ENCODE results near the gene SEC14L5.
"Not testable (repeated sequence)": the region's sequence is repeated elsewhere in the genome, so short reads cannot be mapped to it uniquely, and the experiment has no call there.

SEC14L5 gene

DNA sequence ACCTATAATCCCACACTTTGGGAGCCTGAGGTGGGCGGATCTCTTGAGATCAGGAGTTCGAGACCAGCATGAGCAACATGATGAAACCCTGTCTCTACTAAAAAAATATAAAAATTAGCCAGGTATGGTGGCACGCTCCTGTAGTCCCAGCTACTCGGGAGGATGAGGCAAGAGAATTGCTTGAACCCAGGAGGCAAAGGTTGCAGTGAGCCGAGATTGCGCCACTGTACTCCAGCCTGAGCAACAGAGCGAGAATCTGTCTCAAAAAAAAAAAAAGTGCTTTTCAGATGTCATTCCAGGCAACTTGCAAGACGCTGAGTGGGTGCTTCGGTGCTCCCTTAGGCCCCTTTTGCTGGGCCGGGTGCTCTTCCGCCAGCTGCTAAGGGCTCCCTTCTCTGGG lies 86.5 kb downstream of the SEC14L5 start:
- not testable (repeated sequence) for DNase-seq

DNA sequence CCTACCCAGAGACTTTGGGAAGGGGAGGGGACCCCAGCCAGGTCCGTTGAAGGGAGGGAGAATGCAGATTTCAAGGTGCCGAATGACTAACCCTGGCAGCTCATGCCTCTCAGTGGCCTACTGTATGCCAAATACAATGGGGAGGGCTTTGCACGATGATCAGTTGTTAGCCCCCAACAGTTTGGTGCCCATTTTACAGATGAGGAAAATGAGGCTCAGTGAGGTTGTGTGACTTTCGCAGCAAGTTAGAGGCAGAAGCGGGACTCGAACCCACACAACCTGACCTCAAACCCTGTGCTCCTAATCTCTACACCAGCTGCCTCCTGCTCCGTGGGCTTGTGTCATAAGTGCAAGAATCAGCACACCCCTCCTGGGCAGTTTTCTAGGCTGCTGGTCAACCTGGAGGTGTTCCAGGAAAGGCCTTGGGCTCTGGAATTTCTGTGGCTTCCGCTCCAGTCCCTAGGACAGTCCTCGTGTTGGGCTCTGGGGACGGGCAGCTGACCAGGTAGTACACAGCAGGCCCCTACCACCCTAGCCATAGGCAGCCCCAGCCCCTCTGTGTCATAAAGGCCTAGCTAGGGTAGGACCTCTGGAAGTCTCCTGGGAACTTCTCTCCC lies 87.5 kb downstream of the SEC14L5 start:
- no peak for DNase-seq

- no peak for DNase-seq
Observed at GRCh38 chr16:5046914-5047313, 88.8 kb downstream of the SEC14L5 start.

- no peak for DNase-seq
Observed at GRCh38 chr16:5054876-5055865, 97.0 kb downstream of the SEC14L5 start.

- DNase-seq = no peak
Observed at GRCh38 chr16:5056352-5056751, 98.2 kb downstream of the SEC14L5 start.

DNA sequence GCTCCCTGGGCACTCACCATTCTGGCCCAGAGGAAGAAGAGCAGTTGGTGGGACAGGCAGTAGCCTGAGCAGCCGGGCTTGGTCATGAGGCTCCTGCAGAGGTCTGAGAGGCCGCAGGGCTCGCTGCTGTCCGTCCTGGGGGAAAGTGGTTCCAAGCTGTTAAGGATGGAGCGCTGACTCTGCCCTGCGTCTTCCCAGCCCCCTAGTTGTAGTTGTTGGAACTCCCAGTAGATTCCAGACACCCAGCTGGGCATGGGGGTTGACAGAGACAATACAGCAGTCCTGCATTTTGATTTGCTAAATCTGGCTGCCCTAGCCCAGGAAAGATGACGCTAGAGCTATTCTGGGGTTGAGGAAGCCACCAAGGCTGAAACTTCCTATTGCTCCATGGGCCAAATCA lies 100.3 kb downstream of the SEC14L5 start:
- no peak for DNase-seq

- DNase-seq = no peak
Observed at GRCh38 chr16:5059386-5060072, 101.4 kb downstream of the SEC14L5 start.

DNA sequence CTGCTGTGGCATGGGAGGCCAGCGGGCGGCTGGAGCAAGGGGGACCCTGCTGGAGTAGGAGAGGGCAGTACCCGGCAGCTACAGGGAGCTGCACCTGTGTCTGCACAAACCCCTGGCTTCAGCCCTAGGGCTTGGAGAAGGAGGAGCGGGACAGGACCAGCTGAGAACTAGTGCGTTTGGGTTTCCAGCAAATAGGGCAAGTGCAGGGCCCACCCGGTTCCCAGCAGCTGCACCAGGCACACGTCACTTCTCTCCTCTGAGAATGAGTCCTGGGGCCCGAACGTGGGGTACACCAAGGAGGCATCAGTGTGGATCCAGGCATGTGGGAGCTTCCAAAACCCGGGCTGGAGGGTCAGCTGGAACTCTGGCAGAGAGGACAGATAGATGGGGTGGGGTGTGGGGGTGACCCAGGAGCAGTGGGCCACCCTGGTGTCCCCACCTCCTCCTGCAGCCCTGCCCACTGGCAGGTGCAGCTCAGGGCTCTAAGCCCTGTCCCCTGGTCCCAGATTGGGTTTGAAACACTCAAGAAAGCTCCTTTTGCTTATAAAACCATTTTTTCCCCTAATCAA lies 102.0 kb downstream of the SEC14L5 start:
- DNase-seq = no peak

- no peak for DNase-seq
Observed at GRCh38 chr16:5062051-5062450, 103.9 kb downstream of the SEC14L5 start.

DNA sequence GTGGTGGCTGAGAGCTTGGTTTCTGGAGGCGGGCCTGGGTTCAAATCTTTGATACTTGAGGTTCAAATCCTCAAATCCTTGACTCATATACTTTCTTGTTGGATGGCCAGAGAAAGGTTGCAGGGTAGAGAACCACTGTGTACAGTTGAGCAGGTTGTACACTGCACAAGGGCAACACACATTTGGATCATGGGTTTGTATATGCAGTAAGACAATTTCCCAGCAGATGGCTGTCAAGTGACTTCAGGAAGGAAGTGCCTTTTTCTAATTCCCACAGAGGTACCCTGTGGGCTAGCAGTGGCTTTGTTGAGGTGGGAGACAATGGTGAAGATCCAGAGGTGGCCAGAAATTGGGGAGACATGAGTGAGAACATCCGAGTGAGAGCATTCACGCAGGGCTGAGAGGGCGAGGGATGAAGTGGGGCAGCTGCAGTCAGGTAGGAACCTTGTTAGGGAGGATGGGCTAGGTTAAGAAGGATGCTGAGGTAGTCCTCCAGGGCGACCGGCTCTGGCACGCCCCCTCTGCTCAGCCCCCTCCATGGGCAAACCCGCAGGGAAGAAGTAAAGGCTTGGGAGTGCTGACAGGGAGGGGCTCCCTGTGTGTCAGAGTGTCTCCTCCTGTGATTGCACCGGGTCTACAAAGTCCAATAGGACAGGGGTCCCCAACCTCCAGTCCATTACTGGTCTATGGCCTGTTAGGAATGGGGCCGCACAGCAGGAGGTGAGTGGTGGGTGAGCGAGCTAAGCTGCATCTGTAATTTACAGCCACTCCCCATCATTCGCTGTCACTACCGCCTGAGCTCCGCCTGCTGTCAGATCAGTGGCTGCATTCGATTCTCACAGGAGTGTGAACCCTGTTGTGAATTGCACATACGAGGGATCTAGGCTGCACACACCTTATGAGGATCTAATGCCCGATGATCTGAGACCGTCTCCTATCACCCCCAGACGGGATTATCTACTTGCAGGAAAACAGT lies 104.9 kb downstream of the SEC14L5 start:
- DNase-seq = no peak

DNA sequence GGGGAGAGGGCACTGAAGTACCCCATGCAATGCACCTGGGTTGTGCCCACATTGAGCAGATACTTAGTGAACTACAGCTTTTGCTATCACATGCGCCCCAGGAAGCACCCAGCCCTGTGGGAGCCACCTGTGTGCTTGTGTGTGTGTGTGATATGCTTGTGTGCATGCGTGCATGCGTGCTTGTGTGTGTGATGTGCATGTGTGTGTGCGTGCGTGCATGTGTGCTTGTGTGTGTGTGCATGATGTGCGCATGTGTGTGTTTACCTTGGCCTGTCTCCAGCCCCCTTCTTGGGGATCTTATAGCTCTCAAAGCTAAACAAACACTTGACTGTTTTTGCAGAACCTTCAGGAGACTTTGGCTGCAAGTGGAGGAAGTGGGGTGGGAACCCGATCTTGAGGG lies 106.8 kb downstream of the SEC14L5 start:
- no peak for DNase-seq

DNA sequence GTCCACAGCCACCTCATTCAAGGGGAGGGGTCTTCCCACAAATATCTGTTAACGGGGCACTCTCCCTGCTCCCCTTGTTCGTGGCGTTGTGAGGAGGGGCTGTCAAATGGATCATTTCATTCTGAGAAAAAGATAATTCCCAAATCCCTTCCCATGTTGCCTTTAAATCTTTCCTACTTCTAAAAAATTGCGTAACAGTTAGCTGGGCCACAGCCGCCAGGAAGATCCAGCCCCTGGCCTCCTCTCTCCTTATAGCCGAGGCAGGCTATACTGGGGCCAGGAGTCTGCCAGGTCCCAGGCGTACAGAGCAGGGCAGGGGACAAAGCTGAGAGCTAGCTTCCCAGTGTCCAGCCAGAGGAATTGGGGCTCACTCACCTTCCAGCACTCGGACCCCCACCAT lies 107.2 kb downstream of the SEC14L5 start:
- no peak for DNase-seq

DNA sequence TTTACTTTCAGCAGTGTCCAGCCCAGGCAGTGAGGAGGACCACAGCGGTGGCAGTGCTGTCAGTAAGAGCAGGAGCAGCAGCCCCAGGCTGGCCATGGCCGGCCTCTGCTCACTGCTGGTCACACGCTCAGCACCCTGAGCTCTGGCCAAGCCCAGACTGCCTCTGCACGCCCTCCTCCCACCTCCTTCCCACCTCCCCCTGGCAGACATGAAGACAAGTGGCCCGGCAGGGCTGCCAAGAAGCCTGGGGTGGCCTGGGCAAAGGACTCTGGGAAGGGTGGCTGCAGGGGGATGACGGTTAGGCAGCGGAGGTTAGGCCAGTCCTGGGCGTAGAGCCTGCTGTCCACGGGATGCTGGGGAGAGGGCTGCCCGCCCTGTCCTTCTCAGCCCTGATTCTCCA lies 107.7 kb downstream of the SEC14L5 start, which contains the start of gene C16orf89:
C16orf89 (minus strand) TSS at position 144 of the 400 bp plus-strand sequence; CDS start at position 96, 48 bp downstream.
- DNase-seq = peak; percentile 75

DNA sequence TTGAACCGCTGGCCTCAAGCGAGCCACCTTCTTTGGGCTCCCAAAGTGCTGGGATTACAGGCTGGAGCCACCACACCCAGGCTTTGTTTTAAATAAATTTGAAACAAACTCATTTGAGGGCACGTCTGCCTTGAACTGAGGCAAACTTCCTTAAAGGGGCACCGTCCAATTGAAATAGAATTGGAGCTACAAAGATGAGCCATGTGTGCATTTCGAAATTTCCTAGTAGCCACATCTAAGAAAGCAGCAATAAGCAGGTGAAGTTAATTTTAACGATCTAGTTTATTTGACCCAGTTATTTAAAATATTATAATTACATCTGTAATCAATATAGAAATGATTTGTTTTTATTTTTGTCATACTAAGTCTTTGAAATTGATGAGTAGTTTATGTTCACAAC lies 108.4 kb downstream of the SEC14L5 start:
- no peak for DNase-seq

All from midbrain (tissue), 1 donor.